Measurements from ENCODE around the gene CCNG1. TPM values are rescaled to one million over a fixed set of nuclear protein-coding genes. Genes with fewer than 3 reads are reported as not detected.

The CCNG1 gene
- total and polyA plus RNA-seq, 5 donors from 2014 or later: 82.5 to 169 (median 150) TPM

GRCh38 chr5:163467682-163468081, 30.3 kb downstream of the CCNG1 start:
- ATAC-seq (ENCODE audit: low read depth in 2 of 2) (no peak), DNase-seq (no peak)
- H3K36me3 Mint-ChIP-seq: no peaks in the 10 kb centered on the region
- H3K4me1 ChIP-seq (ENCODE audit: control insufficient read depth, insufficient read depth, low read length, poor library complexity, severe bottlenecking): peaks cover 13% of the 10 kb centered on the region
- no peaks in the 10 kb centered on the region for H3K36me3 ChIP-seq (ENCODE audit: control insufficient read depth, insufficient read depth, low read length)
- no peaks in the 10 kb centered on the region for H3K9me3 Mint-ChIP-seq
- H3K4me3 Mint-ChIP-seq: peak overlapping the region in 3 of 4 donors; percentile 1 to 82 (median 5)
- peak overlapping the region in 2 of 3 donors; percentile 12 to 85 for H3K27ac Mint-ChIP-seq
- peaks cover 5 to 37% (median 22%) of the 10 kb centered on the region in 4 donors for H3K4me1 Mint-ChIP-seq
- no peaks in the 10 kb centered on the region for H3K27me3 Mint-ChIP-seq
- H3K27ac ChIP-seq (ENCODE audit: insufficient read depth, low read length, poor library complexity, severe bottlenecking): no peak overlapping the region
- H3K4me3 ChIP-seq (ENCODE audit: low read depth, low read length): peak overlapping the region; percentile 55
- H3K9me3 ChIP-seq (ENCODE audit: control insufficient read depth in 2 of 2, low read length in 2 of 2): no peaks in the 10 kb centered on the region
- no peaks in the 10 kb centered on the region for H3K27me3 ChIP-seq (ENCODE audit: control insufficient read depth, insufficient read depth, low read length)

- peak; percentile 67 to 87 for ATAC-seq (ENCODE audit: low read depth in 2 of 2)
- no peak overlapping the region for H3K27ac ChIP-seq (ENCODE audit: insufficient read depth, low read length, poor library complexity, severe bottlenecking)
- H3K27me3 Mint-ChIP-seq: no peaks in the 10 kb centered on the region
- no peak overlapping the region for H3K4me3 Mint-ChIP-seq
- H3K4me1 Mint-ChIP-seq: peaks cover 8 to 20% (median 13%) of the 10 kb centered on the region in 4 donors
- peak overlapping the region in 1 of 3 donors; percentile 26 for H3K27ac Mint-ChIP-seq
- H3K9me3 ChIP-seq (ENCODE audit: control insufficient read depth in 2 of 2, low read length in 2 of 2): no peaks in the 10 kb centered on the region
- no peaks in the 10 kb centered on the region for H3K4me1 ChIP-seq (ENCODE audit: control insufficient read depth, insufficient read depth, low read length, poor library complexity, severe bottlenecking)
- no peaks in the 10 kb centered on the region for H3K9me3 Mint-ChIP-seq
- no peaks in the 10 kb centered on the region for H3K36me3 Mint-ChIP-seq
- DNase-seq: peak in 2 of 3 donors; percentile 55 to 60
- no peaks in the 10 kb centered on the region for H3K27me3 ChIP-seq (ENCODE audit: control insufficient read depth, insufficient read depth, low read length)
- no peak overlapping the region for H3K4me3 ChIP-seq (ENCODE audit: low read depth, low read length)
- H3K36me3 ChIP-seq (ENCODE audit: control insufficient read depth, insufficient read depth, low read length): no peaks in the 10 kb centered on the region
These were observed 36.3 kb downstream of the CCNG1 start for GRCh38 chr5:163473635-163474243.

GRCh38 chr5:163475411-163475810, 38.0 kb downstream of the CCNG1 start:
- no peak overlapping the region for H3K4me3 Mint-ChIP-seq
- no peak for ATAC-seq (ENCODE audit: low read depth in 2 of 2)
- no peaks in the 10 kb centered on the region for H3K36me3 Mint-ChIP-seq
- no peaks in the 10 kb centered on the region for H3K9me3 ChIP-seq (ENCODE audit: control insufficient read depth in 2 of 2, low read length in 2 of 2)
- no peaks in the 10 kb centered on the region for H3K36me3 ChIP-seq (ENCODE audit: control insufficient read depth, insufficient read depth, low read length)
- H3K27ac Mint-ChIP-seq: peak overlapping the region in 1 of 3 donors; percentile 92
- H3K9me3 Mint-ChIP-seq: no peaks in the 10 kb centered on the region
- no peaks in the 10 kb centered on the region for H3K27me3 ChIP-seq (ENCODE audit: control insufficient read depth, insufficient read depth, low read length)
- no peaks in the 10 kb centered on the region for H3K27me3 Mint-ChIP-seq
- no peak overlapping the region for H3K27ac ChIP-seq (ENCODE audit: insufficient read depth, low read length, poor library complexity, severe bottlenecking)
- H3K4me1 Mint-ChIP-seq: peaks cover 10 to 28% (median 23%) of the 10 kb centered on the region in 4 donors
- no peaks in the 10 kb centered on the region for H3K4me1 ChIP-seq (ENCODE audit: control insufficient read depth, insufficient read depth, low read length, poor library complexity, severe bottlenecking)
- no peak overlapping the region for H3K4me3 ChIP-seq (ENCODE audit: low read depth, low read length)
- no peak for DNase-seq

- Histone ChIP-seq H3K4me3 (ENCODE audit: low read depth, low read length) (no peak overlapping the region), H3K27me3 (ENCODE audit: control insufficient read depth, insufficient read depth, low read length) (no peaks in the 10 kb centered on the region), H3K27ac (ENCODE audit: insufficient read depth, low read length, poor library complexity, severe bottlenecking) (no peak overlapping the region), H3K36me3 (ENCODE audit: control insufficient read depth, insufficient read depth, low read length) (no peaks in the 10 kb centered on the region), H3K9me3 (ENCODE audit: control insufficient read depth in 2 of 2, low read length in 2 of 2) (no peaks in the 10 kb centered on the region), H3K4me1 (ENCODE audit: control insufficient read depth, insufficient read depth, low read length, poor library complexity, severe bottlenecking) (no peaks in the 10 kb centered on the region)
- H3K4me3 Mint-ChIP-seq: peak overlapping the region in 1 of 4 donors; percentile 24
- ATAC-seq (ENCODE audit: low read depth in 2 of 2) (no peak), DNase-seq (no peak)
- H3K27me3 Mint-ChIP-seq: no peaks in the 10 kb centered on the region
- H3K9me3 Mint-ChIP-seq: no peaks in the 10 kb centered on the region
- no peaks in the 10 kb centered on the region for H3K36me3 Mint-ChIP-seq
- H3K4me1 Mint-ChIP-seq: peaks cover 14 to 38% (median 25%) of the 10 kb centered on the region in 4 donors
- peak overlapping the region in 2 of 3 donors; percentile 16 to 62 for H3K27ac Mint-ChIP-seq
These were observed 41.0 kb downstream of the CCNG1 start for GRCh38 chr5:163478126-163478981.

GRCh38 chr5:163478982-163479271, 41.5 kb downstream of the CCNG1 start:
- Mint-ChIP-seq H3K27ac (no peak overlapping the region), H3K4me3 (no peak overlapping the region), H3K36me3 (no peaks in the 10 kb centered on the region), H3K9me3 (no peaks in the 10 kb centered on the region), H3K4me1 (peaks cover 14 to 38% (median 21%) of the 10 kb centered on the region in 4 donors), H3K27me3 (no peaks in the 10 kb centered on the region)
- Histone ChIP-seq H3K36me3 (ENCODE audit: control insufficient read depth, insufficient read depth, low read length) (no peaks in the 10 kb centered on the region), H3K27ac (ENCODE audit: insufficient read depth, low read length, poor library complexity, severe bottlenecking) (no peak overlapping the region), H3K4me3 (ENCODE audit: low read depth, low read length) (no peak overlapping the region), H3K27me3 (ENCODE audit: control insufficient read depth, insufficient read depth, low read length) (no peaks in the 10 kb centered on the region), H3K4me1 (ENCODE audit: control insufficient read depth, insufficient read depth, low read length, poor library complexity, severe bottlenecking) (no peaks in the 10 kb centered on the region), H3K9me3 (ENCODE audit: control insufficient read depth in 2 of 2, low read length in 2 of 2) (no peaks in the 10 kb centered on the region)
- ATAC-seq (ENCODE audit: low read depth in 2 of 2) (no peak), DNase-seq (no peak)

- H3K36me3 ChIP-seq (ENCODE audit: control insufficient read depth, insufficient read depth, low read length): no peaks in the 10 kb centered on the region
- H3K27ac ChIP-seq (ENCODE audit: insufficient read depth, low read length, poor library complexity, severe bottlenecking): no peak overlapping the region
- no peaks in the 10 kb centered on the region for H3K36me3 Mint-ChIP-seq
- H3K4me3 Mint-ChIP-seq: no peak overlapping the region
- no peaks in the 10 kb centered on the region for H3K27me3 Mint-ChIP-seq
- H3K27ac Mint-ChIP-seq: peak overlapping the region in 1 of 3 donors; percentile 71
- H3K4me1 ChIP-seq (ENCODE audit: control insufficient read depth, insufficient read depth, low read length, poor library complexity, severe bottlenecking): no peaks in the 10 kb centered on the region
- DNase-seq: peak in 1 of 3 donors; percentile 43
- H3K4me3 ChIP-seq (ENCODE audit: low read depth, low read length): no peak overlapping the region
- no peak for ATAC-seq (ENCODE audit: low read depth in 2 of 2)
- no peaks in the 10 kb centered on the region for H3K27me3 ChIP-seq (ENCODE audit: control insufficient read depth, insufficient read depth, low read length)
- H3K4me1 Mint-ChIP-seq: peaks cover 3 to 16% (median 9%) of the 10 kb centered on the region in 4 donors
- no peaks in the 10 kb centered on the region for H3K9me3 ChIP-seq (ENCODE audit: control insufficient read depth in 2 of 2, low read length in 2 of 2)
- no peaks in the 10 kb centered on the region for H3K9me3 Mint-ChIP-seq
These were observed 51.8 kb downstream of the CCNG1 start for GRCh38 chr5:163489055-163489744.

GRCh38 chr5:163489745-163490075, 52.3 kb downstream of the CCNG1 start:
- no peak overlapping the region for H3K4me3 Mint-ChIP-seq
- DNase-seq (no peak), ATAC-seq (ENCODE audit: low read depth in 2 of 2) (no peak)
- Histone ChIP-seq H3K9me3 (ENCODE audit: control insufficient read depth in 2 of 2, low read length in 2 of 2) (no peaks in the 10 kb centered on the region), H3K27me3 (ENCODE audit: control insufficient read depth, insufficient read depth, low read length) (no peaks in the 10 kb centered on the region), H3K27ac (ENCODE audit: insufficient read depth, low read length, poor library complexity, severe bottlenecking) (no peak overlapping the region), H3K4me1 (ENCODE audit: control insufficient read depth, insufficient read depth, low read length, poor library complexity, severe bottlenecking) (no peaks in the 10 kb centered on the region), H3K4me3 (ENCODE audit: low read depth, low read length) (no peak overlapping the region), H3K36me3 (ENCODE audit: control insufficient read depth, insufficient read depth, low read length) (no peaks in the 10 kb centered on the region)
- peak overlapping the region in 1 of 3 donors; percentile 63 for H3K27ac Mint-ChIP-seq
- no peaks in the 10 kb centered on the region for H3K9me3 Mint-ChIP-seq
- H3K36me3 Mint-ChIP-seq: no peaks in the 10 kb centered on the region
- H3K4me1 Mint-ChIP-seq: peaks cover under 1 to 14% (median 8%) of the 10 kb centered on the region in 4 donors
- no peaks in the 10 kb centered on the region for H3K27me3 Mint-ChIP-seq

Data from CD4-positive, CD25-positive, alpha-beta regulatory T cell (primary cell).